HepG2 (cell line): ENCODE data around the gene TGM1. TPM values are rescaled to one million over a fixed set of nuclear protein-coding genes. Genes with fewer than 3 reads are reported as not detected.
A peak's percentile ranks its signal among the peaks of the same experiment; 100 is the strongest.

Source experiments
- AGO1 ChIP-seq: fragments of 200-400 bp; formaldehyde crosslinking; IDR thresholded peaks from 2 replicates; pipeline ENCODE4 v1.6.1; 2017; ENCODE audit warnings: mild to moderate bottlenecking, low read depth, low read length, moderate library complexity; ENCODE audit not compliant: poor library complexity, severe bottlenecking
- polyA plus RNA-seq, 8 experiments: library from polyadenylated mRNA; depleted of rRNA in 3 of 8; stranded (reverse) in 7 of 8; unstranded in 1 of 8; fragments of >200 nt; fragmentation: Illumina TruSeq in 4 of 8; extraction: Trizol in 4 of 8; gene quantifications; 2 replicates each; pipeline versions ENCODE4 v1.2.1 to v1.2.3, GENCODE V29; 2011 to 2016; ENCODE audit warnings: low read depth in 4 of 8, missing spikeins in 1 of 8, mixed read lengths in 1 of 8; ENCODE audit not compliant: insufficient read depth in 1 of 8
- total RNA-seq, 5 experiments: library from RNA; depleted of rRNA; stranded (reverse); fragments of >200 nt; fragmentation: Illumina TruSeq; extraction: Trizol; gene quantifications; 2 replicates each; pipeline ENCODE4 v1.2.3, GENCODE V29; 2016; ENCODE audit warnings: low read depth in 1 of 5
- TF ChIP-seq, protein P1 (sequence below): fragments of 450-650 bp; IDR thresholded peaks from 2 replicates; pipeline ENCODE4 v1.6.1; 2016
- TF ChIP-seq, protein P2 (sequence below): sonication (generic); formaldehyde crosslinking; conservative IDR thresholded peaks from 2 replicates; pipeline ENCODE4 v1.4.0; 2020; ENCODE audit warnings: missing genetic modification reagents
- TF ChIP-seq, protein P3 (sequence below): IDR thresholded peaks from 2 replicates; pipeline ENCODE4 v1.6.1; 2016; ENCODE audit warnings: missing compliant biosample characterization, missing genetic modification reagents, borderline replicate concordance
- TF ChIP-seq, protein P4 (sequence below): sonication (generic); formaldehyde crosslinking; IDR thresholded peaks from 2 replicates; pipeline ENCODE4 v1.4.0; 2020; ENCODE audit warnings: missing genetic modification reagents
- TF ChIP-seq, protein P5 (sequence below): sonication (generic); formaldehyde crosslinking; IDR thresholded peaks from 2 replicates; pipeline ENCODE4 v1.8.0; 2022; ENCODE audit warnings: mild to moderate bottlenecking, missing genetic modification reagents, moderate library complexity
- TF ChIP-seq, protein P6 (sequence below), 2 experiments: IDR thresholded peaks; 2 replicates each; pipeline ENCODE4 v1.6.1; 2011 to 2012; ENCODE audit warnings: low read length in 2 of 2, borderline replicate concordance in 1 of 2, low read depth in 1 of 2, mild to moderate bottlenecking in 1 of 2, moderate library complexity in 1 of 2
- TF ChIP-seq, protein P7 (sequence below): sonication (generic); formaldehyde crosslinking; IDR thresholded peaks from 2 replicates; pipeline ENCODE4 v1.4.0; 2020; ENCODE audit warnings: missing genetic modification reagents

TGM1 gene
- total and polyA plus RNA-seq, 2 of the 13 experiments (the other 11 are each of a cell fraction or from before 2014, with no cell fraction given): 3.2 to 10.6 TPM

DNA sequence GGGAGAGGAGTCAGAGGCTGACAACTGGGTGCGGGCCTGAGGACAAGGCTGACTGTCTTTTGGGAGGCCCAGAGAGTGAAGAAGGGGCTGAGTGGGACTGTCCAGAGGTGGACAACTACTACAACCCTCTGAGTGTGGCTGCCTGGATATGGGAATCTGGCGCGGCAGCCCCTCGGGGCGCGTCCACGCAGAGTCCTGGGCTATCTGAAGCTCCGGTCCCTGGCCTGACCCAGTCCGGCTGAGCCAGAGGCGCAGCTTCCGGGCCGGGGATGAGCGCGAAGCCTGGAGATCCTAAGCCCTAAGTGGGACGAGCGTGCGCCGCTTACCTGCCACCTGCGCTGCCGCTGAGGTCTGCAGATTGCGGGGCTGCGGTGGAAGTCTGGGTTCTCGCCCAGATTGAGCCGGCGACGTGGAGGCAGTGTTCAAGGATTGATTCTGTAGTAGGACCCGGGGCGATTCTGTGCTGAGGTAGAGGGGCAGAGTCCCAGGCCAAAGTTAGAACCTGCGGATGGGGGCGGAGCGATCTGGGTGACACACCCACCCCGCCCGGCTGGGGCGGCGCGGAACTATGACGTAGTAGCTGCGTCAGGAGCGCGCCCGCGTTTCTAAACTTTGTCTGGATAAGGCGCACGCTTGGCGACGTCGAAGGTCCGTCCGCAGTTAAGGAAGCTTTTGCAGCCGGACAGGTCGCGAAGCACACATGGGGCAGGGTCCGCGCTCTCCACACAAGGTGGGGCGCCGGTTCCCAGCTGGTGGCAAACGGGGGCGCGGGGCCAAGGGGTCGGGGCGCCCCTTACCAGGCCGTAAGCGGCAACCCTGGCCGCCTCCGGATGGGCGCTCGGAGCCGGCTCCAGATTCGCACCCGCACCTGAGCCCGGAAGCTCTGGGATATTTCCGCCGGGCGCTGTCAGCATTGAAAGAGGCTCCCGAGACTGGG is 36.5 kb upstream of the TGM1 start, which contains the start of the genes DHRS1 and NOP9 (continued):
- TF ChIP-seq, protein P1, sequence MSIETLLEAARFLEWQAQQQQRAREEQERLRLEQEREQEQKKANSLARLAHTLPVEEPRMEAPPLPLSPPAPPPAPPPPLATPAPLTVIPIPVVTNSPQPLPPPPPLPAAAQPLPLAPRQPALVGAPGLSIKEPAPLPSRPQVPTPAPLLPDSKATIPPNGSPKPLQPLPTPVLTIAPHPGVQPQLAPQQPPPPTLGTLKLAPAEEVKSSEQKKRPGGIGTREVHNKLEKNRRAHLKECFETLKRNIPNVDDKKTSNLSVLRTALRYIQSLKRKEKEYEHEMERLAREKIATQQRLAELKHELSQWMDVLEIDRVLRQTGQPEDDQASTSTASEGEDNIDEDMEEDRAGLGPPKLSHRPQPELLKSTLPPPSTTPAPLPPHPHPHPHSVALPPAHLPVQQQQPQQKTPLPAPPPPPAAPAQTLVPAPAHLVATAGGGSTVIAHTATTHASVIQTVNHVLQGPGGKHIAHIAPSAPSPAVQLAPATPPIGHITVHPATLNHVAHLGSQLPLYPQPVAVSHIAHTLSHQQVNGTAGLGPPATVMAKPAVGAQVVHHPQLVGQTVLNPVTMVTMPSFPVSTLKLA: peak; percentile 86
- TF ChIP-seq, protein P2, sequence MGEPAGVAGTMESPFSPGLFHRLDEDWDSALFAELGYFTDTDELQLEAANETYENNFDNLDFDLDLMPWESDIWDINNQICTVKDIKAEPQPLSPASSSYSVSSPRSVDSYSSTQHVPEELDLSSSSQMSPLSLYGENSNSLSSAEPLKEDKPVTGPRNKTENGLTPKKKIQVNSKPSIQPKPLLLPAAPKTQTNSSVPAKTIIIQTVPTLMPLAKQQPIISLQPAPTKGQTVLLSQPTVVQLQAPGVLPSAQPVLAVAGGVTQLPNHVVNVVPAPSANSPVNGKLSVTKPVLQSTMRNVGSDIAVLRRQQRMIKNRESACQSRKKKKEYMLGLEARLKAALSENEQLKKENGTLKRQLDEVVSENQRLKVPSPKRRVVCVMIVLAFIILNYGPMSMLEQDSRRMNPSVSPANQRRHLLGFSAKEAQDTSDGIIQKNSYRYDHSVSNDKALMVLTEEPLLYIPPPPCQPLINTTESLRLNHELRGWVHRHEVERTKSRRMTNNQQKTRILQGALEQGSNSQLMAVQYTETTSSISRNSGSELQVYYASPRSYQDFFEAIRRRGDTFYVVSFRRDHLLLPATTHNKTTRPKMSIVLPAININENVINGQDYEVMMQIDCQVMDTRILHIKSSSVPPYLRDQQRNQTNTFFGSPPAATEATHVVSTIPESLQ: 0 out of 2 replicates have a peak, but pooled peaks have one; percentile 93
- TF ChIP-seq, protein P3, sequence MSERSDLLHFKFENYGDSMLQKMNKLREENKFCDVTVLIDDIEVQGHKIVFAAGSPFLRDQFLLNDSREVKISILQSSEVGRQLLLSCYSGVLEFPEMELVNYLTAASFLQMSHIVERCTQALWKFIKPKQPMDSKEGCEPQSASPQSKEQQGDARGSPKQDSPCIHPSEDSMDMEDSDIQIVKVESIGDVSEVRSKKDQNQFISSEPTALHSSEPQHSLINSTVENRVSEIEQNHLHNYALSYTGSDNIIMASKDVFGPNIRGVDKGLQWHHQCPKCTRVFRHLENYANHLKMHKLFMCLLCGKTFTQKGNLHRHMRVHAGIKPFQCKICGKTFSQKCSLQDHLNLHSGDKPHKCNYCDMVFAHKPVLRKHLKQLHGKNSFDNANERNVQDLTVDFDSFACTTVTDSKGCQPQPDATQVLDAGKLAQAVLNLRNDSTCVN (CRISPR knock-in tag): peak; percentile 92
- TF ChIP-seq, protein P4, sequence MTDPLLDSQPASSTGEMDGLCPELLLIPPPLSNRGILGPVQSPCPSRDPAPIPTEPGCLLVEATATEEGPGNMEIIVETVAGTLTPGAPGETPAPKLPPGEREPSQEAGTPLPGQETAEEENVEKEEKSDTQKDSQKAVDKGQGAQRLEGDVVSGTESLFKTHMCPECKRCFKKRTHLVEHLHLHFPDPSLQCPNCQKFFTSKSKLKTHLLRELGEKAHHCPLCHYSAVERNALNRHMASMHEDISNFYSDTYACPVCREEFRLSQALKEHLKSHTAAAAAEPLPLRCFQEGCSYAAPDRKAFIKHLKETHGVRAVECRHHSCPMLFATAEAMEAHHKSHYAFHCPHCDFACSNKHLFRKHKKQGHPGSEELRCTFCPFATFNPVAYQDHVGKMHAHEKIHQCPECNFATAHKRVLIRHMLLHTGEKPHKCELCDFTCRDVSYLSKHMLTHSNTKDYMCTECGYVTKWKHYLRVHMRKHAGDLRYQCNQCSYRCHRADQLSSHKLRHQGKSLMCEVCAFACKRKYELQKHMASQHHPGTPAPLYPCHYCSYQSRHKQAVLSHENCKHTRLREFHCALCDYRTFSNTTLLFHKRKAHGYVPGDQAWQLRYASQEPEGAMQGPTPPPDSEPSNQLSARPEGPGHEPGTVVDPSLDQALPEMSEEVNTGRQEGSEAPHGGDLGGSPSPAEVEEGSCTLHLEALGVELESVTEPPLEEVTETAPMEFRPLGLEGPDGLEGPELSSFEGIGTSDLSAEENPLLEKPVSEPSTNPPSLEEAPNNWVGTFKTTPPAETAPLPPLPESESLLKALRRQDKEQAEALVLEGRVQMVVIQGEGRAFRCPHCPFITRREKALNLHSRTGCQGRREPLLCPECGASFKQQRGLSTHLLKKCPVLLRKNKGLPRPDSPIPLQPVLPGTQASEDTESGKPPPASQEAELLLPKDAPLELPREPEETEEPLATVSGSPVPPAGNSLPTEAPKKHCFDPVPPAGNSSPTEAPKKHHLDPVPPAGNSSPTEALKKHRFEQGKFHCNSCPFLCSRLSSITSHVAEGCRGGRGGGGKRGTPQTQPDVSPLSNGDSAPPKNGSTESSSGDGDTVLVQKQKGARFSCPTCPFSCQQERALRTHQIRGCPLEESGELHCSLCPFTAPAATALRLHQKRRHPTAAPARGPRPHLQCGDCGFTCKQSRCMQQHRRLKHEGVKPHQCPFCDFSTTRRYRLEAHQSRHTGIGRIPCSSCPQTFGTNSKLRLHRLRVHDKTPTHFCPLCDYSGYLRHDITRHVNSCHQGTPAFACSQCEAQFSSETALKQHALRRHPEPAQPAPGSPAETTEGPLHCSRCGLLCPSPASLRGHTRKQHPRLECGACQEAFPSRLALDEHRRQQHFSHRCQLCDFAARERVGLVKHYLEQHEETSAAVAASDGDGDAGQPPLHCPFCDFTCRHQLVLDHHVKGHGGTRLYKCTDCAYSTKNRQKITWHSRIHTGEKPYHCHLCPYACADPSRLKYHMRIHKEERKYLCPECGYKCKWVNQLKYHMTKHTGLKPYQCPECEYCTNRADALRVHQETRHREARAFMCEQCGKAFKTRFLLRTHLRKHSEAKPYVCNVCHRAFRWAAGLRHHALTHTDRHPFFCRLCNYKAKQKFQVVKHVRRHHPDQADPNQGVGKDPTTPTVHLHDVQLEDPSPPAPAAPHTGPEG: peak; percentile 84; the same call in 1 of the 2 replicates
- TF ChIP-seq, protein P5, sequence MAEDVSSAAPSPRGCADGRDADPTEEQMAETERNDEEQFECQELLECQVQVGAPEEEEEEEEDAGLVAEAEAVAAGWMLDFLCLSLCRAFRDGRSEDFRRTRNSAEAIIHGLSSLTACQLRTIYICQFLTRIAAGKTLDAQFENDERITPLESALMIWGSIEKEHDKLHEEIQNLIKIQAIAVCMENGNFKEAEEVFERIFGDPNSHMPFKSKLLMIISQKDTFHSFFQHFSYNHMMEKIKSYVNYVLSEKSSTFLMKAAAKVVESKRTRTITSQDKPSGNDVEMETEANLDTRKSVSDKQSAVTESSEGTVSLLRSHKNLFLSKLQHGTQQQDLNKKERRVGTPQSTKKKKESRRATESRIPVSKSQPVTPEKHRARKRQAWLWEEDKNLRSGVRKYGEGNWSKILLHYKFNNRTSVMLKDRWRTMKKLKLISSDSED (CRISPR knock-in tag): no peak
- TF ChIP-seq, protein P6, sequence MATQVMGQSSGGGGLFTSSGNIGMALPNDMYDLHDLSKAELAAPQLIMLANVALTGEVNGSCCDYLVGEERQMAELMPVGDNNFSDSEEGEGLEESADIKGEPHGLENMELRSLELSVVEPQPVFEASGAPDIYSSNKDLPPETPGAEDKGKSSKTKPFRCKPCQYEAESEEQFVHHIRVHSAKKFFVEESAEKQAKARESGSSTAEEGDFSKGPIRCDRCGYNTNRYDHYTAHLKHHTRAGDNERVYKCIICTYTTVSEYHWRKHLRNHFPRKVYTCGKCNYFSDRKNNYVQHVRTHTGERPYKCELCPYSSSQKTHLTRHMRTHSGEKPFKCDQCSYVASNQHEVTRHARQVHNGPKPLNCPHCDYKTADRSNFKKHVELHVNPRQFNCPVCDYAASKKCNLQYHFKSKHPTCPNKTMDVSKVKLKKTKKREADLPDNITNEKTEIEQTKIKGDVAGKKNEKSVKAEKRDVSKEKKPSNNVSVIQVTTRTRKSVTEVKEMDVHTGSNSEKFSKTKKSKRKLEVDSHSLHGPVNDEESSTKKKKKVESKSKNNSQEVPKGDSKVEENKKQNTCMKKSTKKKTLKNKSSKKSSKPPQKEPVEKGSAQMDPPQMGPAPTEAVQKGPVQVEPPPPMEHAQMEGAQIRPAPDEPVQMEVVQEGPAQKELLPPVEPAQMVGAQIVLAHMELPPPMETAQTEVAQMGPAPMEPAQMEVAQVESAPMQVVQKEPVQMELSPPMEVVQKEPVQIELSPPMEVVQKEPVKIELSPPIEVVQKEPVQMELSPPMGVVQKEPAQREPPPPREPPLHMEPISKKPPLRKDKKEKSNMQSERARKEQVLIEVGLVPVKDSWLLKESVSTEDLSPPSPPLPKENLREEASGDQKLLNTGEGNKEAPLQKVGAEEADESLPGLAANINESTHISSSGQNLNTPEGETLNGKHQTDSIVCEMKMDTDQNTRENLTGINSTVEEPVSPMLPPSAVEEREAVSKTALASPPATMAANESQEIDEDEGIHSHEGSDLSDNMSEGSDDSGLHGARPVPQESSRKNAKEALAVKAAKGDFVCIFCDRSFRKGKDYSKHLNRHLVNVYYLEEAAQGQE (IDR thresholded peaks at IDR 0.05; ENCODE audit: borderline replicate concordance in 1 of 2, low read depth in 1 of 2, low read length in 2 of 2): no peak
- peak; percentile 95 for TF ChIP-seq AGO1
- TF ChIP-seq, protein P7, sequence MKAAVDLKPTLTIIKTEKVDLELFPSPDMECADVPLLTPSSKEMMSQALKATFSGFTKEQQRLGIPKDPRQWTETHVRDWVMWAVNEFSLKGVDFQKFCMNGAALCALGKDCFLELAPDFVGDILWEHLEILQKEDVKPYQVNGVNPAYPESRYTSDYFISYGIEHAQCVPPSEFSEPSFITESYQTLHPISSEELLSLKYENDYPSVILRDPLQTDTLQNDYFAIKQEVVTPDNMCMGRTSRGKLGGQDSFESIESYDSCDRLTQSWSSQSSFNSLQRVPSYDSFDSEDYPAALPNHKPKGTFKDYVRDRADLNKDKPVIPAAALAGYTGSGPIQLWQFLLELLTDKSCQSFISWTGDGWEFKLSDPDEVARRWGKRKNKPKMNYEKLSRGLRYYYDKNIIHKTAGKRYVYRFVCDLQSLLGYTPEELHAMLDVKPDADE: peak; percentile 97
